GDM1 (cell line): Measurements from ENCODE around the gene COQ8B.
A peak's percentile ranks its signal among the peaks of the same experiment; 100 is the strongest.

Experiments used
- DNase-seq: peaks from one replicate; lab custom pipeline; 2025; lab: John Stamatoyannopoulos, UW

Gene COQ8B

DNA sequence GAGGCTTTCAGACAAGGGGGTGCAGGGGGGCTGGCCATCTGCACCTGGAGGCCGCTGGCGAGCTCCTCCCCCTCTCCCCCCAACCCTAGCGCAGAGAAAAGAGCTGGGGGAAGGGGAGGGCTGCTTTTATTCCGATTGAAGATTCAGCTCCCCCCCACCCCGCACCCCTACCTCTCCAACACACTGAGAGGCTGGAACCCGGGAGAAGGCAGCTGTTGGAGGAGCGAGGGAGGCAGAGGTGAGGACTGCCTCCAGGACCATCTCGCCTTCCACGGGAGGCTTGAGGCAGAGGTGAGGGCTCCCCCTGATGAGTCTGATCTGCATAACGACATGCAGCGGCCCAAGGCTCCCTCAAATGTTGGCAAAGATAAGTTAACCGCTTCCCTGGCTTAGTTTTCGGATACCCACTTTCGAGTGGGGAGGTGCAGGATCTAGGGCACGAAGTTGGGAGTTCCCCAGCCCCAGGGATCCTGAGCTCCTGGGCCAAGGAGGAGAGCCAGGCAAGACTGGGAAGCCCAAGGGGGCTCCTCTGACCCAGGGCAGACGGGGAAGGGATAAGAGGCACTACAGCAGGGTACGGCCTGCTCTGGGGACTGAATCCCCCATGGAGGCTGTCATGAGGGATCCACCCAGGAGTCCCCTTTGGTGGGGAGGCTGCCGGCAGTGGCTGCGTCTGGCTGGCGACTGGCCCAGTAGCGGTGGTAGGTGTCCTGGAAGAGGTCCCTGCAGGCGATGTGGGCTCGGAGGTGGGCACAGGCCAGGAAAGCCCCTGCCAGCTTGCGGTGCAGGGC lies 25.1 kb downstream of the COQ8B start:
- no peak for DNase-seq

DNA sequence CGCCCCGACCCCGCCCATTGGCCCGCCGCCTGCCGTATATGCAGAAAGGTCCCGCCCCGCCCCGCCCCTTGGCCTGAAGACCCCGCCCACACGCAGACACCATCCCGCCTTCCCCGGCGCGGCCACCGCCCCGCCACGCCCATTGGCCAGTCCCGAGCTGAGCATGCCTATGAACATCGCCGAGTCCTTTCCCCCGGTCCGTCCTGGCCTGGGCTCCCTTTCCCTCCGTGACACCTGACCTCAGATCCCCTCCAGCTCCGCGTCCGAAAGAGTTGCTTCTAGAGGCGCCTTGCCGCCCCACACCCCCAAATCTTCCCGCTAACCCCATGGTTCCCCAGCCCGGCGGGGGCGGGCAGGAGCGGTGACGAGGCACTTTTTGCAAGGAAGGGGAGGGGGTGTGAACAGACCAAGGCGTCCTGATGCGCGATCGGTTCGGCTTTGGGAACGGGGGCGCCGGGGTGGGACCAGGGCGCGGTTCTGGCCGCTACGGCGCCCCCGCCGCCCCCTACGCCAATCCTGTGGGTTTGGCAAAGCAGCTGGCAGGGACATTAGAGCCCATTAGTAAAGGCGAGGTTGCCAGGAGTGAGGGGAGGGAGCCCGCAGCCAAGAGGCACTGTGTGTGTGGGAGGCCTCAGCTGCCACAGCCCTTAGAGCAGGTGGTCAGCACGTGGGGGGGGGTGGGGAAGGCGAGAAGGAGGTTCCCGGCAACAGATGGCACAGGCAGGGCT lies 25.8 kb downstream of the COQ8B start:
- peak; percentile 81 for DNase-seq

- no peak for DNase-seq
These were observed 26.5 kb downstream of the COQ8B start, which contains the start of gene NUMBL for GRCh38 chr19:40690050-40690692. TSS of gene NUMBL (minus strand) at chr19:40690651. CDS start at chr19:40690483, 168 bp downstream.

GRCh38 chr19:40689339-40690049 lies 27.2 kb downstream of the COQ8B start:
- no peak for DNase-seq

DNA sequence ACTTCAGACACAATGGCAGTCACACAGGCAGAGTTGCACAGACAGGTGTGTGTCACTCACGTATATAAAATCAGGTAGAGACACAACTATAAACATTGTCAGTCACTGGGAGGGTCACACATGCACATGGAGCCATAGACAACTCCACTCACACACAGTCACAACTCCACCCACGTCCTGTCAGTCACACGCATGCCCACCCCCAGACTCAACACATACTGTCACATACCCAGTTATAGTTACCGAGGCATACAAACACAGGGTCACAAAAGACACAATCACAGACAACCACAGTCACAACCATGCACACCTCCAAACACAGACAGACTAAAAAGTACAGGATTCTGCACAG lies 27.7 kb downstream of the COQ8B start:
- no peak for DNase-seq

GRCh38 chr19:40688309-40688708 lies 28.4 kb downstream of the COQ8B start:
- no peak for DNase-seq

DNA sequence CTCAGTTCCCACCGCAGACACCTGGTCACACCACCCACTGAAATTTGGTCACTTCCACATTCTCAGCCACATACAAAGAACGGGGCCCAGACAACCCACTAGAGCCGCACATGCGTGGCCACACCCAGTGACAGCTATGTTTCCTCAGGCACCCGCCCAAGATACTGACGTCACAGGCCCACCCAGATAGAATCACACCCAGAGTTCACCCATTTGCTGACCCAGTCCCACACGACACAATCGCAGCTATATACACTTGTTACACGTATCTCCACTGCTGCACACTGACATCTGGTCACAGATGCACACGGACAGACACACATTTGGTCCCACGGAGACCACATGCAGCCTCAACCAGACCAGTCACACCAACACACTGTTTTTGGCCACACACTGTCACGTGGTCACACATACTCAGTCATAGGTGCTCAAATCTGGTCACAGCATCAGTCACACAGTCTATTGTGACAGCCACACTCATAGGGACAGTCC lies 29.1 kb downstream of the COQ8B start:
- DNase-seq, result no peak

- DNase-seq, result no peak
These were observed 29.7 kb downstream of the COQ8B start for GRCh38 chr19:40686882-40687524.

GRCh38 chr19:40685563-40685962 lies 31.1 kb downstream of the COQ8B start:
- DNase-seq, result no peak

- DNase-seq, result no peak
These were observed 31.6 kb downstream of the COQ8B start for GRCh38 chr19:40685016-40685526.

DNA sequence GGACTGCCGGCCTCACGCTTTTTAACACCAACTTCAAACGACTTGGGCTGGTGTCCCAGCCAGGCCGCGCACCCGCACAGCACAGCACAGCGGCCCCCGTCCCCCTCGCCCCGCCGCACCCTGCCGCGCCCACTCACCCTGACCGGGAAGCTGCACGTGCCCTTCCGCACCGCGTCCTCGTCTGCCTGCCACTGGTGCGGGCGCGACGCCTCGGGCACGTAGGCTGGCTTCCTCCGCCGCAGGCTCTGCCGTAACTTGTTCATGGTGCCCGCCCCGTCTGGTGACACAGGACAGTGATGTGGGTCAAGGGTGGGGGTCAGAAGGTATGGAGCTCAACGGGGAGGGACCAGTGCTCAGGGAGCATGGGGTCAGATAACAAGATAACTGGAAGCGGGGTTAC lies 32.4 kb downstream of the COQ8B start:
- DNase-seq, result no peak

GRCh38 chr19:40683437-40683836 lies 33.2 kb downstream of the COQ8B start:
- no peak for DNase-seq

DNA sequence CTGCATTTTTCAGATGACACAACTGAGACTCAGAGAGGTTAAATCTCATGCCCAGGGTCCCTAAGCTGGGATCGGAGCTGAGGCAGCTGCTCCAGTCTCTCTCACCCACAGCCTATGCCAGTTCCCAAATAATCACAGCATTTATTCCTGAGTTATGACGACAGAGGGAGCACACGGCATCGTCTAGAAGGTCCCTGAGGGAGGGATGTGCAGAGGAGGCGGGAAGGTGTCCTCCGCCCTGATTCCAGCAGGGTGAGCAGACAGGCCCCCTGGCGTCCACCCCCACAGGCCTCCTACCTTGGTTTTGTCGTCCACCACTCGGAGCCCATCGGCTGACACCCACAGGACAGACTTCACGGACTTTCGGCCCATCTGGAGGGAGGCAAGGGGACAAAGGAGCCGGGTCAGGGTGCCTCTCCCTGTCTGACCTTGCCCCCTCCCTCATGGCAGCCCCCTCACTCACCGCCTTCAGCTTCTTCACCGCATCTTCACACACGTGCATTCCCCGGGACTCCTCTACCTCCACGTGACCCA lies 34.2 kb downstream of the COQ8B start:
- no peak for DNase-seq

DNA sequence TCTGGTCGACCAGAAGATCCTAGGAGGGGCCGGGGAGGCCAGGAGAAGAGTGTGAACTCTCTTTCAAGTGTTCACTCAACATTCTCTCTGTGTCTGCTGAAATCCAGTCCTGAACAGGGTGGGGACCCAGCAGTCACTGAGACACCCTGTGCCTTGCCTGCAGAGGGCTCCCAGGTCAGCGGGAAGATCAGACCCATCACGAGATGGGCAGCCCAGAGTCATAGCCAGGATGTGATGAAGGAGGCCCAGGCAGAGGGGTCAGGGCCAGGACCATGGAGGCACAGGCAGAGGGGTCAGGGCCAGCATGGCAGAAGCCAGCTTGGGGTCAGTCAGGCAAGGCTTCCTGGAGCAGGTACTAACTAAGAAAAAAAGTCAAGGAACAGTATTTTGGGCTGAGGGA lies 35.6 kb downstream of the COQ8B start:
- no peak for DNase-seq

GRCh38 chr19:40677156-40677555 lies 39.5 kb downstream of the COQ8B start:
- no peak for DNase-seq

DNA sequence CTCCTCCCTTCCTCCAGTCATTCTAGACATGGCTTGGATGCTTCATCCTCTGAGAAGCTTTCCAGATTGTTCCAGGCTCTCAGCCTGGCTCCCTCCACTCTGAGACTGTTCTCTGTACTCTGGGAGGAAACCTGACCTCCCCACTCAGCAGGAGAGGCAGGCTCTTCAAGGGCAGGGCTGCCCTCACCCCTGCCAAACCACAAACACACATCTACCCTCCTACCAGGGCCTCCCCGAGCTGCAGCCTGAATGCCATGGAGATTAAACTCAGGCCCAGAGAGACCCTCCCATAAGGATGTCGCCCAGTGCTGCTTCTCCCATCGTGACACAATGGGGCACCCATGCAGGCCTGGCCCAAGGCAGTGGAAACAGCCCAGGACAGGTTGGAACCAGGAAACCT lies 42.4 kb downstream of the COQ8B start:
- DNase-seq, result no peak

DNA sequence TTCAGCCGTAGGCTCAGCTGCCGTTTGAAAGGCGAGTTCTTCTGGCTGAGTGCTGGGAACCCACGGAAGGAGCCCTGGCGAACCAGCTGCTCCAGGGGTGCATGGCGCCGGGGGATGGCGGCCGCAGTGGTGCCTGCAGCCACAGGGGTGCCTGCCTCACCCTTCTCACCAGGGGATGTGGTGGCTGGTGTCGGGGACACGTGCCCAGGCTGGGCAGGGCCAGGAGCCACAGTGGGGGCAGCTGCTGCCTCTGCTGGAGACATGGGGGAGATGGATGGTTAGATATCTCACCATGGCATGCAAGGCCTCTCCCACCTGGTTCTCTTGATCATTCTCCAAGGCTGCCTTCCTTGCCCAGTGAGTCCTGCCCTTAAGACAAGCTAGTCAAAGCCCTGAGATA lies 43.3 kb downstream of the COQ8B start:
- no peak for DNase-seq

DNA sequence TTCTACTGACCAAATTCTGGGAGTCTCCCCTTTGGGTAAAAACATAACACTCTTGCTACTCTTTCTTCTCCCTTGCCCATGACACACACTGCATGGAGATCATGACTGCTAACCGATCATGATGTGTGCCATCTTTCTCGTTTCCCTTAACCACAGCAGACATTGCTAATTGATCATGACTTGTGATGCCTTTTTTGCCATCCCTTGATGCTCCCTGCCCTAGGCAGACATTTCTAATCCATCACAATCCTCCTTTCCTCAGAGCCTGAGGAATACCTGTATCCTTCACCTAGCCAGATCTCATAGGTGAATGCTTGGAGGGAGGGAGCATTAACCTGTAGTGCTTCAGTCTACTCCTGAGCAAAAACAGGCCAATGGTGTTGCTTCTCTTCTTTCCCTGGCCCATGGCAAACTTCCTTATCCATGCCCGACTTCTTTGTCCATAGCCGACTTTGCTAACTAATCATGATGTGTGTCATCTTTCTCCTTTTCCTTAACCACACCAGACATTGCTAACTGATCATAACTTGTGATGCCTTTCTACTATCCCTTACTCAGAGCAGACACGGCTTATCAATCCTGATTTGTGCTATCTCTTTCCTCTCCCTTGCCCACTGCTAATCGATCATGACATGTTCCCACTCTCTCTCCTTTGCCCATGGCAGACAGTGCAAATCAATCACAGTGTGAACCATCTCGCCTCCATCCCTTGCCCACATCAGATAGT lies 44.0 kb downstream of the COQ8B start:
- DNase-seq, result no peak

- no peak for DNase-seq
These were observed 44.6 kb downstream of the COQ8B start for GRCh38 chr19:40672038-40672437.

DNA sequence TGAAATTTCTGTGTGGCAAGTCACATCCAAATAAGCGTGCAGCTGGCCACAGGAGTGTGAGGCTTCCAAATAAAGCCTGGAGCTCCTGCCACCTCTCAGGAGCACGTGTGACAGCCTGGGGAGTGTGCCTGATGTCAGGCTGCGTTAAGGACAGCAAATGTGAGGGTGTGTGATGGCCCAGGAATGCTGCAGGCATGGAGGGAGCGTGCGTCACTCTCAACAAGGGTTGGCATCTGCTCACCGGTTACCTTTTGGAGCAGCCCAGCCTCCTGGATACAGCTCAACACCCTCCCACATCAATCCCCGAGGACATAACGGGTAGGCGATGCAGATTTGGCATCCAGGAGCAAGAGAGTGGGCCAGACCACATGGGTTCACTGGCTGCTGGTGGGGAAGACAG lies 45.3 kb downstream of the COQ8B start:
- no peak for DNase-seq
